ENCODE measurements around the gene RNF222. TPM values are rescaled to one million over a fixed set of nuclear protein-coding genes. Genes with fewer than 3 reads are reported as not detected.

The RNF222 gene
- total RNA-seq, 1 donor from 2014 or later = not detected

- no peaks in the 10 kb centered on the region for H3K36me3 Mint-ChIP-seq
- no peak overlapping the region for H3K27ac Mint-ChIP-seq
- H3K4me1 Mint-ChIP-seq = peaks cover 2% of the 10 kb centered on the region
- no peak overlapping the region for H3K4me3 Mint-ChIP-seq
- H3K9me3 Mint-ChIP-seq = no peaks in the 10 kb centered on the region
- no peak for DNase-seq (ENCODE audit: low spot score in 2 of 2, unreplicated experiment in 2 of 2)
- TF ChIP-seq CTCF (IDR thresholded peaks at IDR 0.05; ENCODE audit: unreplicated experiment) = no peak
- H3K27me3 Mint-ChIP-seq (ENCODE audit: low read depth) = peaks cover 3% of the 10 kb centered on the region
Measured at GRCh38 chr17:8410883-8411238, 13.2 kb upstream of the RNF222 start.

GRCh38 chr17:8409966-8410882 is 12.6 kb upstream of the RNF222 start:
- Mint-ChIP-seq H3K4me3 (no peak overlapping the region), H3K4me1 (peaks cover 2% of the 10 kb centered on the region), H3K9me3 (no peaks in the 10 kb centered on the region), H3K27ac (no peak overlapping the region), H3K36me3 (no peaks in the 10 kb centered on the region), H3K27me3 (ENCODE audit: low read depth) (peaks cover 3% of the 10 kb centered on the region)
- TF ChIP-seq CTCF (IDR thresholded peaks at IDR 0.05; ENCODE audit: unreplicated experiment) = peak; percentile 93
- DNase-seq (ENCODE audit: low spot score in 2 of 2, unreplicated experiment in 2 of 2) = peak; percentile 87 to 92

- H3K4me3 Mint-ChIP-seq = no peak overlapping the region
- no peak for TF ChIP-seq CTCF (IDR thresholded peaks at IDR 0.05; ENCODE audit: unreplicated experiment)
- H3K27ac Mint-ChIP-seq = no peak overlapping the region
- H3K27me3 Mint-ChIP-seq (ENCODE audit: low read depth) = no peaks in the 10 kb centered on the region
- no peak for DNase-seq (ENCODE audit: low spot score in 2 of 2, unreplicated experiment in 2 of 2)
- H3K36me3 Mint-ChIP-seq = no peaks in the 10 kb centered on the region
- no peaks in the 10 kb centered on the region for H3K9me3 Mint-ChIP-seq
- H3K4me1 Mint-ChIP-seq = peaks cover 2% of the 10 kb centered on the region
Measured at GRCh38 chr17:8408371-8408770, 10.7 kb upstream of the RNF222 start.

GRCh38 chr17:8406174-8406573 is 8.5 kb upstream of the RNF222 start:
- no peak for TF ChIP-seq CTCF (IDR thresholded peaks at IDR 0.05; ENCODE audit: unreplicated experiment)
- Mint-ChIP-seq H3K9me3 (no peaks in the 10 kb centered on the region), H3K4me1 (peaks cover 2% of the 10 kb centered on the region), H3K27me3 (ENCODE audit: low read depth) (no peaks in the 10 kb centered on the region), H3K36me3 (no peaks in the 10 kb centered on the region), H3K4me3 (no peak overlapping the region), H3K27ac (no peak overlapping the region)
- DNase-seq (ENCODE audit: low spot score in 2 of 2, unreplicated experiment in 2 of 2) = no peak

GRCh38 chr17:8405499-8406016 is 7.9 kb upstream of the RNF222 start:
- no peaks in the 10 kb centered on the region for H3K27me3 Mint-ChIP-seq (ENCODE audit: low read depth)
- no peak overlapping the region for H3K4me3 Mint-ChIP-seq
- TF ChIP-seq CTCF (IDR thresholded peaks at IDR 0.05; ENCODE audit: unreplicated experiment) = no peak
- H3K9me3 Mint-ChIP-seq = no peaks in the 10 kb centered on the region
- DNase-seq (ENCODE audit: low spot score in 2 of 2, unreplicated experiment in 2 of 2) = no peak
- H3K36me3 Mint-ChIP-seq = no peaks in the 10 kb centered on the region
- H3K27ac Mint-ChIP-seq = no peak overlapping the region
- H3K4me1 Mint-ChIP-seq = peaks cover 2% of the 10 kb centered on the region
